NCI-H1048 (cell line): ENCODE data around the gene DSCAM.

Experiments
- DNase-seq: peaks from one replicate; lab custom pipeline; 2025; lab: John Stamatoyannopoulos, UW

DSCAM gene

DNA sequence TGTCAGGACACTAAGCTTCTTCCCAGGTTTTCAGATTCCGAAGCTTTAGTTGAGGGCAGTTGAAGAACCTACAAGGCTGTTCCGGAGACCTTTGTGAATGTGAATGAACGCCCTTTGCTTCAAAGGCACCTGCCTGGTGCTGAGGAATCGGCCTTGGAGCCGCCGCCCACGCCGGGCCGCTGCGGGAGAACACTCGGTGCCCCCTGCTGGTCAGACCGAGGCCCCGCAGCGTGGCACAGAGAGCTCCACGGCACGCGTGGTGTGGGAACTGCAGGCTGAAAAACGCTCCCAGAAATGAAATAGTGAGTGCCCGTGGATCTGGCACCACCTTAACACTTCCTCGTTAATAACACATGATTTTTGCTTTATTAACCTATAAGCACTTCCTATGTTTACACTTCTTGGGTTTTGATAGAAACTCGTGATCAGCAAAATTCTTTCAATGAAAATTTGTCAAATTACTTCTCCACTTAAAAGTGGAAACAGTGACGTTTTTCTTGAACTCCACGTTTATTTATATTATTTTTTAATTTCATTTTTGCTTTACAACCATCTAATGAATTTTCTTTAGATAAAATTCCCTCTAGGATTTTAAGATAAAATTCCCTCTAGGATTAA is 460.6 kb downstream of the DSCAM start:
- peak; percentile 42 for DNase-seq

- DNase-seq = no peak
Observed at GRCh38 chr21:40385883-40386282, 461.1 kb downstream of the DSCAM start.

- no peak for DNase-seq
Observed at GRCh38 chr21:40383951-40384350, 463.0 kb downstream of the DSCAM start.

GRCh38 chr21:40381111-40381510 is 465.8 kb downstream of the DSCAM start:
- no peak for DNase-seq

- no peak for DNase-seq
Observed at GRCh38 chr21:40379881-40380810, 466.8 kb downstream of the DSCAM start.

DNA sequence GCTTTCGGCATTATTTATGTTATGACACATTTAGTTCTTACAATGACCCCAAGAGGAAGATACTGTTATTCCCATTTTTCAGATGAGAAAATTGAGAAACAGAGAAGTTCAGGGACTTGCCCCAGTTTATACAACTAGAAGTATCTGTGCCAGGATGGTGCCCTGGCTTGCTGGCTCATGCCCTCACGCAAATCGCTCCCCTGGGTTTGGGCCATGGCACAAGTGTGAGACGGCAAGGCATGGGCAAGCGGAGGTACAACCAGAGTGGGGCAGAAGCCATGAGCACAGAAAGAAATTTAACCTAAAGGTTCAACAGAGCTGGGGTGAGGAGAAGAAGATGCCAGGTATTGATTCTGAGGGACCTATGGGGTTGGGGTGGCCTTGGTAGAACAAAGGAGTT is 469.8 kb downstream of the DSCAM start:
- DNase-seq = no peak

- no peak for DNase-seq
Observed at GRCh38 chr21:40373761-40374160, 473.2 kb downstream of the DSCAM start.

DNA sequence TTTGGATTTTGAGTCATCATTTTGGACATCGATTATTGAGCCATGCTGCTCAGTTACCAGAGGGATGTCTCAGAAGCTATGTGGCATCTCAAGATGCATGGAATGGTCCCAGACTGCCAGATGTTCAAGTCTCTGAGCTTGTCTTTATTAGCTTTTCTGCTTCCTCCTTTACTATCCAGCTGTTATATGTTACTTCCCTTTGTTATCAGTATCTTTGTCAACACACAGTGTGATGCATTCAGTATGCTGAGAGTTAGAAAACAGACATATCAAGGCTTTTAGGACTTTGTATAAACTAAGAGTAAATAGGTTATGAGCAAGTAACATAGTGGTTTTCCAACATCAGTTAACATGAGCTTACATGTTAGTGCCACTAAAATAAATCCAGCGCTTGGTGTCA is 474.5 kb downstream of the DSCAM start:
- DNase-seq = no peak

GRCh38 chr21:40371329-40371728 is 475.6 kb downstream of the DSCAM start:
- no peak for DNase-seq

GRCh38 chr21:40356644-40357043 is 490.3 kb downstream of the DSCAM start:
- no peak for DNase-seq

GRCh38 chr21:40355076-40355475 is 491.9 kb downstream of the DSCAM start:
- no peak for DNase-seq

DNA sequence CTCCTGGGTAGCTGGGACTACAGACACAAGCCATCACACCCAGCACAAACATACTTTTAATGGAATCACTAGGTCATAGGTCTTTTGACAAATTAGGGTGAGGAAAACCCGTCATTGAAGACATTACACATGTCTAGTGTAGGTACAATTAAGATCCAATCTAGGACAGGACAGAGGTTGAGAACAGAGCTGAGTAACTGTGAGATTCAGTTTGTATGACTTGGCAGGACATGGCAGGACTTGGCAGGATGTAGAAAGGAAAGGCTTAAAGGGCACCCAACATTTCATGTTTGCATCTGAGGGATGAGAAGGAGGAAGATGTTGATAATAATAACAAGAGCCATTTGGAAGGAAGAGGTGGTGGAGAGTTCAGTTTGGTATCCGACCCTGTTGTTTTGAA is 496.0 kb downstream of the DSCAM start:
- no peak for DNase-seq

GRCh38 chr21:40349591-40349990 is 497.4 kb downstream of the DSCAM start:
- DNase-seq = no peak

- DNase-seq = no peak
Observed at GRCh38 chr21:40345711-40346321, 501.1 kb downstream of the DSCAM start.

- peak; percentile 15 for DNase-seq
Observed at GRCh38 chr21:40340357-40340756, 506.6 kb downstream of the DSCAM start.

DNA sequence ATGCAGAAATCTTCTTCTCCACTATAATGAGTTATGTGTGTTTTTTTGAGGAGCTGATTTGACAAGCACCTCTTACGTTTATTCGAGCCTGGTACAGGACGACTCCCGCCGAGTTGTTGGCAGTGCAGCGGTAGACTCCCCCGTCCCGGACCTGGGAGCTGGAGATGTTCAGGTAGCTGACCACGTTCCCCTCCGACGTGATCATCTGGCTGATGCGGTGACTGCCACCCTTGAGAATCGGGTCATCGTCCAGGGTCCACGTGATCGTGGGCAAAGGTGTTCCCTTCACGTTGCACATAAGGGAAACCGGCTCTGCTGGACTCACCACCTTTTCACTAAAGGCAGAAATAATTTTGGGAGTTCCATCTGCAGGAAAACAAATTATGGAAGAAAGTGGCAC is 507.9 kb downstream of the DSCAM start:
- no peak for DNase-seq

- DNase-seq = no peak
Observed at GRCh38 chr21:40337981-40338380, 509.0 kb downstream of the DSCAM start.

DNA sequence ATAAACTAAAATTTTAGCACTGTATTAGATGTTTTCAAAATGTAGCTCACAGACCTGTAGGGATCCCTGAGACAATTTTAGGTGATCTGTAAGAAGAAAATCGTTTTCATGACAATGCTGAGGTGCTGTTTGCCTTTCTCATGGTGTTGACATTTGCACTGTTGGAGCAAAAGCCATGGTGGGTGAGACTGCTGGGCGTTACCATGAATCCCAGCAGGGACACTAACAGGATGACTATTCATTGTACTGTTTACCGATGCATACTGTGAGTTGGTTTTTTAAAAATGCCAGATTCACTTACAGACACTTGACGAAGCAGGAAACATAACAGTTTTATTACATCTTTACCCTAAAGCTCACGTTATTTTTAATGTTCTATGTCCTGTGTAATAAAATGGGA is 511.3 kb downstream of the DSCAM start:
- DNase-seq = no peak

GRCh38 chr21:40334159-40334558 is 512.8 kb downstream of the DSCAM start:
- DNase-seq = no peak

DNA sequence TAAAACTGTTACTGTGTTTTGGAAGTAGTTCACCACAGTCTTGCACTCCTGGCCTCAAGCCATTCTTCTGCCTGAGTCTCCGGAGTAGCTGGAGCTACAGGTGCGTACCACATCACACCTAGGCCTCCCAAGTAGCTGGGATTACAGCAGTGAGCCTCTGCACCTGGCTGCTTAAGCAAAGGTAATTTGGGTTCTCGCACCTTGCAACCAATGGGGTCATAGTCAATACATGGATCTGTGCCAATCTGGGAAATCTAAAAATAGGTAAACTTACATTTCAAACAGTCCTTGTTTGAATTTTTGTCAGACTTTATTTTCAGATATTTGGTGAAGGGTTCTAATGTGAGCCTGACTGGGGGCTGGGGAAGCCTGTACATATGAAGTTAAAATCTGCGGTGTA is 513.2 kb downstream of the DSCAM start:
- DNase-seq = no peak

GRCh38 chr21:40331804-40332203 is 515.2 kb downstream of the DSCAM start:
- no peak for DNase-seq

- DNase-seq = no peak
Observed at GRCh38 chr21:40331172-40331571, 515.8 kb downstream of the DSCAM start.

DNA sequence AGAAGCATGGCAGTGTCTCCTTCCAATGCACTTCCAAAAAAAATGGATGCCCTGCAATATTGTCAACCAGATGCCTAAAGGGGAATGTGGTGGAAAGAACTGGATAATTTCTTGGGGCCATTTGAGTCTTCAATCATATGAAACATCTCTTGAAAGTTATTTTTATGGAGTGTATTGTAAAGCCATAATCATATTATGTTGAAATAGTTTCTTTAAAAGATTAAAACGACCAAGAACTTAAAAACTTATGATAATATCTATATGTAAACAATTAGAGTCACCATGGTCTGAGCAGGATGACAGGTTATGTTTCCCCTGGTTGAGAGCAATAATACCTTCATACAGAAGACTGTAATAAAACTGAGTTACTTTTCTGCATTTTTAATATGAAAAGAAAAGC is 522.6 kb downstream of the DSCAM start:
- no peak for DNase-seq
